Ovary (tissue), 9 donors: ENCODE measurements around the gene HILPDA. TPM values are rescaled to one million over a fixed set of nuclear protein-coding genes. Genes with fewer than 3 reads are reported as not detected.

Experiments
- DNase-seq, 5 donors: peaks; one replicate each; pipeline ENCODE4 v3.0.0-alpha.2; 2019 to 2020
- H3K27ac ChIP-seq, 2 donors: fragments of 200-600 bp; one replicate each; pipeline versions ENCODE4 v1.5.1 to v1.8.0; 2019 to 2022
- H3K27me3 ChIP-seq: fragments of 200-600 bp; one replicate; pipeline ENCODE4 v1.8.0; 2022
- H3K36me3 ChIP-seq: fragments of 200-600 bp; sonication (generic); one replicate; pipeline ENCODE4 v1.5.1; 2019
- H3K4me1 ChIP-seq: one replicate; pipeline ENCODE4 v1.8.1; 2013; ENCODE audit warnings: mild to moderate bottlenecking, moderate library complexity; ENCODE audit not compliant: insufficient read depth
- H3K4me3 ChIP-seq: fragments of 200-600 bp; sonication (generic); one replicate; pipeline ENCODE4 v1.5.1; 2017
- H3K9me3 ChIP-seq, 2 donors: fragments of 200-600 bp in 1 of 2; sonication (generic) in 1 of 2; one replicate each; pipeline versions ENCODE4 v1.5.1 to v1.8.1; 2013 to 2019; ENCODE audit warnings: mild to moderate bottlenecking in 1 of 2, moderate library complexity in 1 of 2
- CTCF ChIP-seq, 3 donors: fragments of 450-650 bp in 2 of 3; fragments of 200-600 bp in 1 of 3; IDR thresholded peaks; one replicate each; pipeline versions ENCODE4 v1.5.1 to v1.8.0; 2016 to 2022; ENCODE audit warnings: antibody characterized with exemption in 3 of 3, mild to moderate bottlenecking in 1 of 3
- EP300 ChIP-seq: sonication (generic); formaldehyde crosslinking; IDR thresholded peaks from one replicate; pipeline ENCODE4 v1.6.1; 2017; ENCODE audit warnings: antibody characterized with exemption
- POLR2A ChIP-seq: fragments of 450-650 bp; IDR thresholded peaks from one replicate; pipeline ENCODE4 v1.6.1; 2017; ENCODE audit warnings: antibody characterized with exemption, mild to moderate bottlenecking, moderate library complexity
- WGBS, 3 donors: extraction: QIAGEN DNeasy Blood & Tissue Kit in 1 of 3; methylation state at CpG; one replicate each; pipeline versions ENCODE4 v1.1.5 to v1.1.7; 2013 to 2017; 5-methylcytosine and 5-hydroxymethylcytosine counted together
- intact Hi-C, 4 donors: fragments of 100-400 bp; cut with DNase I; formaldehyde crosslinking; loops; one replicate each; pipeline versions ENCODE4 v1.11.0 to v1.15.1; 2022 to 2023
- polyA plus RNA-seq, 2 donors: library from polyadenylated mRNA; stranded (reverse); fragments of 200-250 nt in 1 of 2; fragments of 350-450 nt in 1 of 2; fragmentation: Illumina TruSeq in 1 of 2; extraction: RNeasy Lipid Tissue Mini Kit (QIAGEN cat#74804) in 1 of 2; gene quantifications; one replicate each; pipeline ENCODE4 v1.2.3, GENCODE V29; 2013 to 2014
- total RNA-seq, 7 donors: library from RNA; depleted of rRNA in 2 of 7; stranded (reverse); fragments of >200 nt in 2 of 7; fragmentation: NEBNext Ultra II Directional in 3 of 7; extraction: Animal tissue kit (Norgen Biotek cat#: 25700) in 3 of 7; gene quantifications; one replicate each; pipeline versions ENCODE4 v1.1.0 to v1.2.4, GENCODE V29; 2016 to 2023
- donor health status: DM: no; HTN: no; CAD: no; lungs with moderate emphysema.
- donor health status: DM: no; HTN: no; CAD: no.
- donor health status: Bipolar disorder and iron deficiency.
- donor health status: DM: yes; HTN: yes; CAD: no.
- donor health status: DM: no; HTN: no; CAD: no.
- donor health status: DM: yes; HTN: yes; CAD: no.

The HILPDA gene
- total and polyA plus RNA-seq, 9 donors, result 10.2 to 69.7 (median 32.9) TPM

- Histone ChIP-seq H3K27ac (no peak overlapping the region), H3K27me3 (no peaks in the 10 kb centered on the region), H3K4me3 (no peak overlapping the region), H3K4me1 (peaks cover 3% of the 10 kb centered on the region), H3K36me3 (no peaks in the 10 kb centered on the region), H3K9me3 (no peaks in the 10 kb centered on the region)
- intact Hi-C loops, result no loop called here
- 70 to 75% (median 70%) methylated on average over 4 of the region's 4 CpGs for WGBS, 3 donors
- TF ChIP-seq CTCF (IDR thresholded peaks at IDR 0.05) (no peak), POLR2A (no peak), EP300 (no peak)
- DNase-seq, result no peak
Measured at GRCh38 chr7:128447941-128448564, 7.6 kb upstream of the HILPDA start.

- H3K36me3 ChIP-seq, result no peaks in the 10 kb centered on the region
- TF ChIP-seq CTCF (IDR thresholded peaks at IDR 0.05) (no peak), POLR2A (no peak), EP300 (no peak)
- H3K9me3 ChIP-seq, result no peaks in the 10 kb centered on the region
- WGBS, 3 donors, result 89 to 91% (median 90%) methylated on average over 6 of the region's 6 CpGs
- no peak for DNase-seq
- H3K27me3 ChIP-seq, result no peaks in the 10 kb centered on the region
- no peak overlapping the region for H3K27ac ChIP-seq
- no peak overlapping the region for H3K4me3 ChIP-seq
- peaks cover 7% of the 10 kb centered on the region for H3K4me1 ChIP-seq
- intact Hi-C loops, result no loop called here
Measured at GRCh38 chr7:128448751-128449302, 6.9 kb upstream of the HILPDA start.

GRCh38 chr7:128450409-128450808 lies 5.3 kb upstream of the HILPDA start:
- no peak for DNase-seq
- intact Hi-C loops, result loop anchor here in 1 of 4 donors (10.0 kb wide), 1 partner anchor 46 kb away; the partner anchor contains the start of gene IMPDH1
- Histone ChIP-seq H3K36me3 (no peaks in the 10 kb centered on the region), H3K4me3 (no peak overlapping the region), H3K9me3 (no peaks in the 10 kb centered on the region), H3K27ac (no peak overlapping the region), H3K27me3 (no peaks in the 10 kb centered on the region), H3K4me1 (peaks cover 12% of the 10 kb centered on the region)
- WGBS, 3 donors, result 49 to 62% (median 62%) methylated on average over 4 of the region's 4 CpGs
- TF ChIP-seq POLR2A, result no peak
- no peak for TF ChIP-seq EP300
- TF ChIP-seq CTCF (IDR thresholded peaks at IDR 0.05), result no peak

- no peaks in the 10 kb centered on the region for H3K27me3 ChIP-seq
- no peak overlapping the region for H3K27ac ChIP-seq
- WGBS, 3 donors, result 94 to 97% (median 95%) methylated on average over 5 of the region's 5 CpGs
- no peak for TF ChIP-seq EP300
- TF ChIP-seq POLR2A, result no peak
- peaks cover 12% of the 10 kb centered on the region for H3K4me1 ChIP-seq
- intact Hi-C loops, result loop anchor here in 1 of 4 donors (10.0 kb wide), 1 partner anchor 46 kb away; the partner anchor contains the start of gene IMPDH1
- no peaks in the 10 kb centered on the region for H3K9me3 ChIP-seq
- DNase-seq, result no peak
- no peaks in the 10 kb centered on the region for H3K36me3 ChIP-seq
- H3K4me3 ChIP-seq, result no peak overlapping the region
Measured at GRCh38 chr7:128450913-128451312, 4.8 kb upstream of the HILPDA start.

GRCh38 chr7:128452552-128452951 lies 3.1 kb upstream of the HILPDA start:
- H3K4me3 ChIP-seq, result no peak overlapping the region
- H3K9me3 ChIP-seq, result no peaks in the 10 kb centered on the region
- DNase-seq, result no peak
- TF ChIP-seq POLR2A (no peak), EP300 (no peak), CTCF (IDR thresholded peaks at IDR 0.05) (no peak)
- H3K36me3 ChIP-seq, result no peaks in the 10 kb centered on the region
- H3K27ac ChIP-seq, result no peak overlapping the region
- H3K4me1 ChIP-seq, result peaks cover 13% of the 10 kb centered on the region
- 75 to 88% (median 85%) methylated on average over 1 of the region's 1 CpG for WGBS, 3 donors
- intact Hi-C loops, result loop anchor here in 1 of 4 donors (10.0 kb wide), 1 partner anchor 48 kb away; the partner anchor contains the start of gene IMPDH1
- no peaks in the 10 kb centered on the region for H3K27me3 ChIP-seq
